SK-N-SH treated with all-trans-retinoic acid at 6 μM for 48 hours (cell line): ENCODE results near the gene EMCN.

Experiments used
- ZFP30 ChIP-seq: fragments of 450-650 bp; formaldehyde crosslinking; IDR thresholded peaks from 2 replicates; pipeline ENCODE4 v1.5.0; 2022; ENCODE audit warnings: mild to moderate bottlenecking, moderate library complexity
- TF ChIP-seq, protein P1 (sequence below): fragments of 250-450 bp; sonication (Bioruptor Pico); IDR thresholded peaks from 2 replicates; pipeline ENCODE4 v1.8.0; 2020; ENCODE audit warnings: mild to moderate bottlenecking, moderate library complexity, borderline replicate concordance

GRCh38 chr4:100495074-100495473 lies 22.7 kb downstream of the EMCN start:
- TF ChIP-seq ZFP30 (CRISPR knock-in tag) = no peak
- TF ChIP-seq, protein P1, sequence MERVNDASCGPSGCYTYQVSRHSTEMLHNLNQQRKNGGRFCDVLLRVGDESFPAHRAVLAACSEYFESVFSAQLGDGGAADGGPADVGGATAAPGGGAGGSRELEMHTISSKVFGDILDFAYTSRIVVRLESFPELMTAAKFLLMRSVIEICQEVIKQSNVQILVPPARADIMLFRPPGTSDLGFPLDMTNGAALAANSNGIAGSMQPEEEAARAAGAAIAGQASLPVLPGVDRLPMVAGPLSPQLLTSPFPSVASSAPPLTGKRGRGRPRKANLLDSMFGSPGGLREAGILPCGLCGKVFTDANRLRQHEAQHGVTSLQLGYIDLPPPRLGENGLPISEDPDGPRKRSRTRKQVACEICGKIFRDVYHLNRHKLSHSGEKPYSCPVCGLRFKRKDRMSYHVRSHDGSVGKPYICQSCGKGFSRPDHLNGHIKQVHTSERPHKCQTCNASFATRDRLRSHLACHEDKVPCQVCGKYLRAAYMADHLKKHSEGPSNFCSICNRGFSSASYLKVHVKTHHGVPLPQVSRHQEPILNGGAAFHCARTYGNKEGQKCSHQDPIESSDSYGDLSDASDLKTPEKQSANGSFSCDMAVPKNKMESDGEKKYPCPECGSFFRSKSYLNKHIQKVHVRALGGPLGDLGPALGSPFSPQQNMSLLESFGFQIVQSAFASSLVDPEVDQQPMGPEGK (CRISPR knock-in tag) = no peak
